ENCODE data around the gene NUFIP2. TPM values are rescaled to one million over a fixed set of nuclear protein-coding genes. Genes with fewer than 3 reads are reported as not detected.
"Not testable (repeated sequence)": the region's sequence is repeated elsewhere in the genome, so short reads cannot be mapped to it uniquely, and the experiment has no call there.

The NUFIP2 gene
- polyA plus RNA-seq, 1 donor: 37.1 TPM

- Histone ChIP-seq H3K36me3 (ENCODE audit: control insufficient read depth, insufficient read depth, low read length) (peaks cover 51% of the 10 kb centered on the region), H3K27me3 (ENCODE audit: control insufficient read depth, insufficient read depth, low read length) (no peaks in the 10 kb centered on the region), H3K27ac (ENCODE audit: low read length) (no peak overlapping the region), H3K4me1 (ENCODE audit: control insufficient read depth, insufficient read depth, low read length) (no peaks in the 10 kb centered on the region), H3K9me3 (ENCODE audit: control insufficient read depth, low read depth, low read length) (peaks cover 7% of the 10 kb centered on the region), H3K4me3 (ENCODE audit: low read length) (no peak overlapping the region)
- no peak for DNase-seq
- WGBS (ENCODE audit: insufficient coverage, low lambda C conversion rate): no CpG with 5 or more reads among the region's 5 CpGs
These were observed 14.4 kb downstream of the NUFIP2 start for GRCh38 chr17:29279397-29280070.

- Histone ChIP-seq H3K9me3 (ENCODE audit: control insufficient read depth, low read depth, low read length) (peaks cover 7% of the 10 kb centered on the region), H3K4me1 (ENCODE audit: control insufficient read depth, insufficient read depth, low read length) (no peaks in the 10 kb centered on the region), H3K36me3 (ENCODE audit: control insufficient read depth, insufficient read depth, low read length) (peaks cover 55% of the 10 kb centered on the region), H3K27ac (ENCODE audit: low read length) (no peak overlapping the region), H3K4me3 (ENCODE audit: low read length) (no peak overlapping the region), H3K27me3 (ENCODE audit: control insufficient read depth, insufficient read depth, low read length) (no peaks in the 10 kb centered on the region)
- no peak for DNase-seq
These were observed 15.3 kb downstream of the NUFIP2 start for GRCh38 chr17:29278692-29279091.

GRCh38 chr17:29273924-29274323, 20.0 kb downstream of the NUFIP2 start:
- Histone ChIP-seq H3K9me3 (ENCODE audit: control insufficient read depth, low read depth, low read length) (peaks cover 5% of the 10 kb centered on the region), H3K4me3 (ENCODE audit: low read length) (no peak overlapping the region), H3K27ac (ENCODE audit: low read length) (no peak overlapping the region), H3K4me1 (ENCODE audit: control insufficient read depth, insufficient read depth, low read length) (no peaks in the 10 kb centered on the region), H3K36me3 (ENCODE audit: control insufficient read depth, insufficient read depth, low read length) (peaks cover 43% of the 10 kb centered on the region), H3K27me3 (ENCODE audit: control insufficient read depth, insufficient read depth, low read length) (no peaks in the 10 kb centered on the region)
- DNase-seq: peak in 1 of 2 donors; percentile 23
- no CpG with 5 or more reads among the region's 1 CpG for WGBS (ENCODE audit: insufficient coverage, low lambda C conversion rate)

- not testable (repeated sequence) for H3K4me3 ChIP-seq (ENCODE audit: low read length); H3K9me3 ChIP-seq (ENCODE audit: control insufficient read depth, low read depth, low read length); H3K27me3 ChIP-seq (ENCODE audit: control insufficient read depth, insufficient read depth, low read length); H3K27ac ChIP-seq (ENCODE audit: low read length); H3K4me1 ChIP-seq (ENCODE audit: control insufficient read depth, insufficient read depth, low read length); DNase-seq
- 100% methylated on average over 1 of the region's 9 CpGs for WGBS (ENCODE audit: insufficient coverage, low lambda C conversion rate)
- H3K36me3 ChIP-seq (ENCODE audit: control insufficient read depth, insufficient read depth, low read length): peaks cover 42% of the 10 kb centered on the region
These were observed 22.0 kb downstream of the NUFIP2 start for GRCh38 chr17:29271980-29272379.

- H3K36me3 ChIP-seq (ENCODE audit: control insufficient read depth, insufficient read depth, low read length): peaks cover 54% of the 10 kb centered on the region
- no peaks in the 10 kb centered on the region for H3K9me3 ChIP-seq (ENCODE audit: control insufficient read depth, low read depth, low read length)
- no peak overlapping the region for H3K27ac ChIP-seq (ENCODE audit: low read length)
- no peak overlapping the region for H3K4me3 ChIP-seq (ENCODE audit: low read length)
- H3K27me3 ChIP-seq (ENCODE audit: control insufficient read depth, insufficient read depth, low read length): no peaks in the 10 kb centered on the region
- no peaks in the 10 kb centered on the region for H3K4me1 ChIP-seq (ENCODE audit: control insufficient read depth, insufficient read depth, low read length)
- no peak for DNase-seq
- 86% methylated on average over 1 of the region's 5 CpGs for WGBS (ENCODE audit: insufficient coverage, low lambda C conversion rate)
These were observed 30.0 kb downstream of the NUFIP2 start for GRCh38 chr17:29263916-29264315.

GRCh38 chr17:29257756-29258155, 36.2 kb downstream of the NUFIP2 start:
- Histone ChIP-seq H3K36me3 (ENCODE audit: control insufficient read depth, insufficient read depth, low read length) (peaks cover 16% of the 10 kb centered on the region), H3K27ac (ENCODE audit: low read length) (no peak overlapping the region), H3K4me3 (ENCODE audit: low read length) (no peak overlapping the region), H3K27me3 (ENCODE audit: control insufficient read depth, insufficient read depth, low read length) (no peaks in the 10 kb centered on the region), H3K4me1 (ENCODE audit: control insufficient read depth, insufficient read depth, low read length) (no peaks in the 10 kb centered on the region), H3K9me3 (ENCODE audit: control insufficient read depth, low read depth, low read length) (no peaks in the 10 kb centered on the region)
- DNase-seq: no peak
- 90% methylated on average over 2 of the region's 3 CpGs for WGBS (ENCODE audit: insufficient coverage, low lambda C conversion rate)

GRCh38 chr17:29256735-29257466, 37.0 kb downstream of the NUFIP2 start:
- Histone ChIP-seq H3K36me3 (ENCODE audit: control insufficient read depth, insufficient read depth, low read length) (peaks cover 12% of the 10 kb centered on the region), H3K4me1 (ENCODE audit: control insufficient read depth, insufficient read depth, low read length) (no peaks in the 10 kb centered on the region), H3K27me3 (ENCODE audit: control insufficient read depth, insufficient read depth, low read length) (no peaks in the 10 kb centered on the region), H3K9me3 (ENCODE audit: control insufficient read depth, low read depth, low read length) (no peaks in the 10 kb centered on the region), H3K4me3 (ENCODE audit: low read length) (no peak overlapping the region), H3K27ac (ENCODE audit: low read length) (no peak overlapping the region)
- DNase-seq: no peak
- 81% methylated on average over 6 of the region's 8 CpGs for WGBS (ENCODE audit: insufficient coverage, low lambda C conversion rate)

GRCh38 chr17:29255926-29256522, 37.9 kb downstream of the NUFIP2 start:
- peaks cover 12% of the 10 kb centered on the region for H3K36me3 ChIP-seq (ENCODE audit: control insufficient read depth, insufficient read depth, low read length)
- no peak for DNase-seq
- no peak overlapping the region for H3K27ac ChIP-seq (ENCODE audit: low read length)
- H3K27me3 ChIP-seq (ENCODE audit: control insufficient read depth, insufficient read depth, low read length): no peaks in the 10 kb centered on the region
- no peak overlapping the region for H3K4me3 ChIP-seq (ENCODE audit: low read length)
- H3K9me3 ChIP-seq (ENCODE audit: control insufficient read depth, low read depth, low read length): no peaks in the 10 kb centered on the region
- no peaks in the 10 kb centered on the region for H3K4me1 ChIP-seq (ENCODE audit: control insufficient read depth, insufficient read depth, low read length)
- no CpG with 5 or more reads among the region's 4 CpGs for WGBS (ENCODE audit: insufficient coverage, low lambda C conversion rate)

- no CpG with 5 or more reads among the region's 2 CpGs for WGBS (ENCODE audit: insufficient coverage, low lambda C conversion rate)
- Histone ChIP-seq H3K4me3 (ENCODE audit: low read length) (no peak overlapping the region), H3K27ac (ENCODE audit: low read length) (no peak overlapping the region), H3K4me1 (ENCODE audit: control insufficient read depth, insufficient read depth, low read length) (no peaks in the 10 kb centered on the region), H3K9me3 (ENCODE audit: control insufficient read depth, low read depth, low read length) (no peaks in the 10 kb centered on the region), H3K36me3 (ENCODE audit: control insufficient read depth, insufficient read depth, low read length) (no peaks in the 10 kb centered on the region), H3K27me3 (ENCODE audit: control insufficient read depth, insufficient read depth, low read length) (no peaks in the 10 kb centered on the region)
- DNase-seq: no peak
These were observed 40.9 kb downstream of the NUFIP2 start for GRCh38 chr17:29253037-29253436.

- no peak for DNase-seq
- Histone ChIP-seq H3K36me3 (ENCODE audit: control insufficient read depth, insufficient read depth, low read length) (no peaks in the 10 kb centered on the region), H3K4me3 (ENCODE audit: low read length) (no peak overlapping the region), H3K27me3 (ENCODE audit: control insufficient read depth, insufficient read depth, low read length) (no peaks in the 10 kb centered on the region), H3K9me3 (ENCODE audit: control insufficient read depth, low read depth, low read length) (no peaks in the 10 kb centered on the region), H3K27ac (ENCODE audit: low read length) (no peak overlapping the region), H3K4me1 (ENCODE audit: control insufficient read depth, insufficient read depth, low read length) (no peaks in the 10 kb centered on the region)
- no CpG with 5 or more reads among the region's 7 CpGs for WGBS (ENCODE audit: insufficient coverage, low lambda C conversion rate)
These were observed 41.7 kb downstream of the NUFIP2 start for GRCh38 chr17:29252101-29252791.

Measured in large intestine (tissue), 3 donors.